ENCODE results near the gene C15orf39.

Gene C15orf39

DNA sequence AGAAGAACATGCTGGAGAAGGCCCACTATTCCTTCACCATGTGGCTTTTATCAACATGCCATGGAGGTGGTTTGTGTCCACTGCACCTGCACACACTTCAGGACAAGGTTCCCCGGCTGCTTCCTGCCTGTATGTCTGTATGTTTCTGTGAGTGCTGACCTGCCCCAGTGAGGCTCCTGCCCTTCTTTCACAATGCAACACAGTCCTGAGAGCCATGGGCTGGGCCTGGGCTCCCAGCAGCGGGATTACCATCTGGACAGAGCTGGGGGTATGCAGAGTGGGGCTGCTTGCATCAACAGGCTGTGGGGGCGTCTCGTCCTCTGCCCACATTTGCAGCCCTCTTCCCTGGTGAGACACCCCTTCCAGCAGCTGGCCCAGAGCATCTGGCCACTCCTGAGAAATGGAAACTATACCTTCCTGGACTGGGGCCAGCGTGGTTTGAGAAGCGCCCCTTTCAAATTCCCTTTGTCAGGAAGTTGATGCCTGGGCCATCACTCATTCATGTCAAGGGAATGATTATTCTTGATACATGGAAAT is 29.3 kb upstream of the C15orf39 start:
- no peak for DNase-seq (ENCODE audit: low read depth)

GRCh38 chr15:75174102-75174501 is 27.6 kb upstream of the C15orf39 start:
- DNase-seq (ENCODE audit: low read depth), result no peak

DNA sequence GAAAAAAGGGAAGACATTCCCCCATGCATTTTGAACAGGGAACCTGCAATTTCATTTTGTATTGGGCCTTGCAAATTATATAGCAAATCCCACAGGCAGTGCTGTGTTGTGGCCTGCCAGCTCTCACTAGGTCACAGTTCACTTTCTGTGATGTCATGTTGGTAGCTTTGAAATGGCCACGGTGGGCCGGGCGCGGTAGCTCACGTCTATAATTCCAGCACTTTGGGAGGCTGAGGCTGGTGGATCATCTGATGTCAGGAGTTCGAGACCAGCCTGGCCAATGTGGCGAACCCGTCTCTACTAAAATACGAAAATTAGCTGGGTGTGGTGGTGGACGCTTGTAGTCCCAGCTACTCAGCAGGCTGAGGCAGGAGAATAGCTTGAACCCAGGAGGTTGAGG is 27.0 kb upstream of the C15orf39 start:
- no peak for DNase-seq (ENCODE audit: low read depth)

- no peak for DNase-seq (ENCODE audit: low read depth)
Observed at GRCh38 chr15:75176396-75176761, 25.3 kb upstream of the C15orf39 start.

GRCh38 chr15:75177360-75178071 is 24.2 kb upstream of the C15orf39 start:
- no peak for DNase-seq (ENCODE audit: low read depth)

- no peak for DNase-seq (ENCODE audit: low read depth)
Observed at GRCh38 chr15:75178171-75178937, 23.3 kb upstream of the C15orf39 start.

DNA sequence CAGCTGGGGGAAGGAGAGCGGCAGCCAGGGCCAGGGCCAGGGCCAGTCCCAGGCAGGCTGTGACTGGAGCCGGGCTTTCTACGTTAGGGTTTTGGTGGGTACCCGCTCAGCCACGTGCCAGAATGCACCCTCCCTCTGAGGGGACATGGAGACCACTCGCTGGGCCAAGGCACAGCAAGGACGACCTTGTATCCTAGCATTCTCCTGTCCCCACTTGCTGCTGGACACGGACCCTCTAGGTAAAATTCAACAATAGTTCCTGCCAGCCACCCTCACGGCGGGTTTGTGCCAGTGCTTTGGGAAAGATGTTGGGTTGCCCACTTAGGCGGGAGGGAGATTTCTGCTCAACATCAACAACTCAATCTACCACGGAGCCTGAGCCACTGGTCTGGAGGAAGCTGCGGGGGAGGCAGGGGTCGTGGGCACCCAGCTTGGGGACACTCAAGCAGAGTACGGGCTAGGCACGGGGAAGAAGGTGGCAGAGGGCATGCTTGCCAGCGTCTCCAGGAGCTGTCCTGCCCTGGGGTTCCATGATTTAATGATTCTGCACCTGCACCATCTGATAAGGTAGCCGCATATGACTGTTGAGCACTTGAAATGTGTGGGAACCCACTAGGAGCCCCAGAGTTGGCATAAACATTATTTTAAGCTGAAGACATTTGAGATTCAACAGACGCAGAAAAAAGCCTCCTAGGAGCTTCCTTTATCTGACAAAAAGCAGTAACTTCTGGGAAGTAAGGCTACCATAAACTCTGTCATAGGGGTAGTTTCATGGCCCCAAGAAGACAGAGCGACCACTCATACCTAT is 22.5 kb upstream of the C15orf39 start:
- DNase-seq (ENCODE audit: low read depth), result no peak

DNA sequence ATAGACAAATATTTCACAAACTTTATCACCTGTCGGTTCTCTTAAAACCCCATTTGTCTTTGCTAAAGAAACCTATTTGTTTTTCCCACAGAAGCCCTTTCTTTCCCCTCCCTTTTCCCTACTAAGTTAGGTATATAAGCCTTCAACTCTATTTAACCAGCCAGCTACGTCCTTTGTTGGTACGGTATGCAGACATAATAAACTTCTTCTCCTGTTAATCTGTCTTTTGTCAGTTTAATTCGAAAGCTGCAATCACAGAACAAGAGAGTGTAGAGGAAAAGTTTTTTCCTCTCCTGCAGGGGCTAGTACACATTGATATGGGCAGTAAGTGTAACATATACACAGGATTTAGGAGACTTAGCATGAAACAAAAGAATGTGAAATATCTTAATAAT is 21.9 kb upstream of the C15orf39 start:
- no peak for DNase-seq (ENCODE audit: low read depth)

GRCh38 chr15:75181780-75182179 is 19.9 kb upstream of the C15orf39 start:
- DNase-seq (ENCODE audit: low read depth), result no peak

DNA sequence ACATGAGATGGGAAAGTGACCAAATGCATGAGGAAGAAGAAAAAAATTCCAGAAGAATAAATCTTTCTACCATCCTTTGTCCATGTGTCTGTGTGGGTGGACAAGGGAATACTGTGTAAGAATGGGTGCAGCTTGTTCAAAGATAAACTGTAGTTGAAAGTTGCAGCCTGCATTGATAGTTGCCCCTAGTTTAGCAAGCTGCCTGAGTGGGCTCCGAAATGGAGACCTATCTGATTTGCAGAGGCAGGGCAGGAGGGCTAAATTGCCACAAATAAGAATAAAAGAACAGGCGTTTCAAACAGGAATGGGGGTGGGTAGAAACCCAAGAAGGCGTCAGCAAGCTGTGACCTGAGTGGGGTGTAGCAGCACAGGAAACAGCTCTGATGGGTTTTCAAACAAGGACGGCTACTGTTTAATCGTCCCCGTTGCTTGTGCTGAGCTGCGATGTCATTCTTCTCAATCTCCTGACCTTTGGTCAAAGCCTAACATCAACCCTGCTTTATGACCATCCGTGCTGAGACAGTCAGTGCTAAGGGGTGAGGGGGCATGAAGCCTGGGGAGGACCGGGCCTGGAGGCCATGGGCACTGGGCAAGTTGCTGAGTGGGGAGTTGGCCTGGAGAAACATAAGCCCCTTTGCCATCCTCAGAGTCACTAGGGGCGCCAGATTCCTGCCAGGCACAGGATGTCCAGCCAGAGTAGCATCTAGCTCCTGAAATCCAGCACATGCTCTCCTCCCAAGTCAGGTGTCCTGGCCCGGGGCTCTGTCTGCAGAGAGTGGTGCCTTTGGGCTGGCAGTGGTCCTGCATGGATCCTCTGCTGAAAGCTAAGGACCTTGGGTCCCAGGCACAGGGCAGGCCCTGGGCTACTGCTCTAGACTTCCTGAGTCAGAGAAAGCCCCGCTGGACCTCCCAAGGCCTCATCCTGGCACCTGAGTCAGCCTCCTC is 19.2 kb upstream of the C15orf39 start:
- DNase-seq (ENCODE audit: low read depth), result no peak

DNA sequence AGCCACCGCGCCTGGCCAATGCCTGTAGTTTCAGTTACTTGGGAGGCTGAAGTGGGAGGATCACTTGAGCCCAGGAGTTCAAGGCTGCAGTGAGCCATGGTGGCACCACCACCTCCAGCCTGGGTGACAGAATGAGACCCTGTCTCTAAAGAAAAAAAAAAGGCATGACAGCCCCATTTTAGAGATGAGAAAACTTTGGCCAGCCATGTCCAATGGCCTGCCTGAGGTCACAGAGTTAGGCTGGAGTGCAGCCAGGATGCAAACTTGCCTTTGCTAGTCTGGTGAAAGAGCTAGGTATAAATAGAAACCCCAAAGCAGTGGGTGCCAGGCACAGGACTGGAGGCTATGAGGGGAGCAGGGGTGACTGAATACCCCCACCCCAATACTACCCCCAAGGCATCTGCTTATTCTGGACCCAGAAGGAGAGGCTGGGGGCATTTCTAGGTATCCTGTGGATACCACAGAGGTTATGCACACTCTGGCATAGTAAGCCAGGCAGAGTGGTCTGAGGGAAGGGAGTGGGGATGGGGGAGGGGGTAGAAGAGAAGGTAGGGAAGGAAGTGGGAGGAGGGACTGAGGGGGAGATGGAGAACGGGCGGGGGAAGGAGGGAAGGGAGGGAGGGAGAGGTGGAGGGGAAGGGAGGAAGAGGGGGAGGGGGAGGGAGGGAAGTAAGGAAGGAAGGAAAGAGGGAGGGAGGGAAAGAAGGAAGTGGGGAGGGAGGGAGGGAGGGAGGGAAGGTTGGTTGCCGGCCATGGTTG is 16.2 kb upstream of the C15orf39 start:
- DNase-seq (ENCODE audit: low read depth), result no peak

DNA sequence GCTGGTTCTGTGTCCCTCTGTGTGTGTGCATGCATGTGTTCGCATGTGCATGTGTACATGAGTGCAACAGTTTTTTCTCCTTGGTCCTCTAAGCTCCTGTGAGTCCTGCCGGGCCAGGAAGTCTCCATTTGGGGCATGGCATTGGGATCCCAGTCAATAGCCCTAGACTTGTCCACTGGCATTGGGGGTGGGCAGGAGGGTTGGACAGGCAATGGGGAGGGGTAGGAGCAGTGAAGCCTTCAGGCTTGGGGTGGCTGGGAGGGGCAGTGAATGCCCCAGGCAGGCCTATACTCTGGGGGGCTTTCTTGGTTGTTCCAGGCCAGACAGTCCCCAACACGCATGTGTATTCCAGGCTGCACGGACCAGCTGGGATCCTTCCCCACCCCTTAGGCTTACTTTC is 15.6 kb upstream of the C15orf39 start:
- no peak for DNase-seq (ENCODE audit: low read depth)

GRCh38 chr15:75188499-75188898 is 13.2 kb upstream of the C15orf39 start:
- DNase-seq (ENCODE audit: low read depth), result no peak

GRCh38 chr15:75191235-75191634 is 10.4 kb upstream of the C15orf39 start:
- no peak for DNase-seq (ENCODE audit: low read depth)

DNA sequence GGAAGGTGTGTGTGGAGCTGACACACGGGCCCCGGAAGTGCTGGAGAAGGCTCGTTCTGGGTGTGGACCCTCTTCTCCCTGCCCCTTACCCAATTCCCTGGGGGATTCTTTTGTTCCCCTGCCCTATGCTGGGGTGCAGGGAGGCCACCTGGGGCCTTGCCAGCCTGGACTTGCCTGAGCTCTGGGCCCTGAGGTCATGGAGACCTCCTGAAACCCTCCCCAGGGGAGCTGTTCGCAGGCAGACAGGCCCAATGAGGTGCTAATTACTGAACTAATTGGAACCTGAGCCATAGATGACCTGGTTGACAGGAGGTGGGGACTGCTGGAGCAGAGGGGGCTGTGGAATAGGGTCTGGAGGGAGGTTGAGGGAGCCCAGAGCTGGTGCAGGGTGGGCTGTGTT is 9.4 kb upstream of the C15orf39 start:
- DNase-seq (ENCODE audit: low read depth), result no peak

GRCh38 chr15:75193272-75193671 is 8.4 kb upstream of the C15orf39 start:
- DNase-seq (ENCODE audit: low read depth), result no peak

- DNase-seq (ENCODE audit: low read depth), result no peak
Observed at GRCh38 chr15:75193976-75194375, 7.7 kb upstream of the C15orf39 start.

DNA sequence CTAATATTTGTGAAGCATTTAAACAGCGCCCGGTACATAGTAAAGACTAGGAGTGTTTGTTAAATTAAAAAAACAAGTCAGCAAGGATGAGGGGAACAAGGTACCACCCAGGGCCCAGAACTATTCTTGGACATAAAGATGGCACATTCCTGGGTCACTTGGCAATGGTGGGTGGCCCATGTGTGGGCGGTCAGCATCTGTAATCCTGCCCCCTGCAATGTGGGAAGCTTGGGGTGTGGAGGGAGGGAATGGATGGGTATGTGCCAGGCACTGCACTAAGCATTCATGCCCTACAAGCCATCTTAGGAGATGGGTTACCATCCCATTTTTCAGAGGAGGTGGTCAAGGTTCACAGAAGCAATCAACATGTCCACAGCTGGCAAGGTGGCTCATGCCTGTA is 7.3 kb upstream of the C15orf39 start:
- DNase-seq (ENCODE audit: low read depth), result no peak

DNA sequence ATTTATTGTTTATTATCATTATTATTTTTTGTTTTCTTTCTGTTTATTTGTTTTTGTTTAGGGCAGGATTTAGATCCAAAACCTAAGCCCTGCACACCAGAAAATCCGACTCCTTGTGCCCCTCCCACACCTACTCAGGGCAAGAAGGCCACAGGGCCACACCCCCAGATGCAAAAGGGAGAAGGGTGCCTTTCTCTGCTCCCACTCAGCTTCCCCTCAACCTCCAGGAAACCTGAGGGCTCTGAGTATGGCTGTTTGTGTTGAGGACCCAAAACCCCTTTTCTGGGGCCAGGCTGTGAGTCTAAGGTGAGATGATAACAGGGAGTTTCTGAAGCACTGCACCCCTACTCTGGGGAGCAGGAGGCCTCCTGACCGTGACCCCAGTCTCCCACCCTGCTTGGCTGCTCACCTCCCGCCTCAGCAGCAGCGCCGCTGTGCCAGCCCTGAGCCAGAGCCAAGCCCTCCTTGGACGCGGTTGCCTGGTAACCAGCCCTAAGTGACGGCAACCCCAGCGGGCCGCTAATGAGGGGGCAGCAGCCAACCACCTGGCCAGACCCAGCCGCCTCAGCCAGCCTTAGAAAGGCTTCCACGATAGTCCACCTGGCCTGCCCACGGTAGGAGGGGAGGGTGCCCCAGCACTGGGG is 6.4 kb upstream of the C15orf39 start:
- DNase-seq (ENCODE audit: low read depth), result no peak

- DNase-seq (ENCODE audit: low read depth), result no peak
Observed at GRCh38 chr15:75195766-75196241, 5.9 kb upstream of the C15orf39 start.

Data from stromal cell of bone marrow (primary cell).